Neural crest cell (in vitro differentiated cells): ENCODE results near the gene SLX4IP. TPM values are rescaled to one million over a fixed set of nuclear protein-coding genes. Genes with fewer than 3 reads are reported as not detected.

Experiments
- DNase-seq: peaks from one replicate; pipeline ENCODE4 v3.0.0; 2021; ENCODE audit warnings: low read depth, mixed read lengths, low spot score
- H3K27ac Mint-ChIP-seq: one replicate; pipeline ENCODE4 v1.8.0; 2021; ENCODE audit warnings: mild to moderate bottlenecking, mixed read lengths; ENCODE audit not compliant: unreplicated experiment
- H3K27me3 Mint-ChIP-seq: 2 replicates; pipeline ENCODE4 v1.8.0; 2021; ENCODE audit warnings: low read depth, mild to moderate bottlenecking, mixed read lengths
- H3K36me3 Mint-ChIP-seq: 2 replicates; pipeline ENCODE4 v1.8.0; 2021; ENCODE audit warnings: low read depth, mild to moderate bottlenecking, mixed read lengths
- H3K4me1 Mint-ChIP-seq: 2 replicates; pipeline ENCODE4 v1.8.0; 2021; ENCODE audit warnings: mixed read lengths
- H3K4me3 Mint-ChIP-seq: one replicate; pipeline ENCODE4 v1.8.0; 2021; ENCODE audit warnings: mild to moderate bottlenecking, mixed read lengths
- H3K9me3 Mint-ChIP-seq: 2 replicates; pipeline ENCODE4 v1.8.0; 2021; ENCODE audit warnings: mixed read lengths
- CTCF ChIP-seq: fragments of 200-600 bp; sonication (generic); conservative IDR thresholded peaks from 2 replicates; pipeline ENCODE4 v1.5.0; 2021; ENCODE audit warnings: antibody characterized with exemption, mild to moderate bottlenecking
- total RNA-seq: library from RNA; stranded (reverse); gene quantifications from 2 replicates; pipeline ENCODE4 v1.2.1, GENCODE V29; 2021

SLX4IP gene
- total RNA-seq, 1 donor from 2014 or later = 8.5 TPM

GRCh38 chr20:10646006-10646405 lies 210.9 kb downstream of the SLX4IP start:
- no peak for TF ChIP-seq CTCF

GRCh38 chr20:10646886-10647420 lies 211.8 kb downstream of the SLX4IP start:
- peaks cover 50% of the 10 kb centered on the region for H3K4me1 Mint-ChIP-seq
- H3K27me3 Mint-ChIP-seq = no peaks in the 10 kb centered on the region
- H3K27ac Mint-ChIP-seq = no peak overlapping the region
- H3K4me3 Mint-ChIP-seq = no peak overlapping the region
- no peak for TF ChIP-seq CTCF
- H3K36me3 Mint-ChIP-seq = peaks cover 56% of the 10 kb centered on the region
- no peaks in the 10 kb centered on the region for H3K9me3 Mint-ChIP-seq
- no peak for DNase-seq

More at GRCh38 chr20:10646006-10646405, 210.9 kb downstream of the SLX4IP start:
- Mint-ChIP-seq H3K27ac (peak overlapping the region; percentile 50), H3K4me3 (no peak overlapping the region), H3K9me3 (no peaks in the 10 kb centered on the region), H3K36me3 (peaks cover 64% of the 10 kb centered on the region), H3K27me3 (no peaks in the 10 kb centered on the region), H3K4me1 (peaks cover 50% of the 10 kb centered on the region)
- no peak for DNase-seq

- Mint-ChIP-seq H3K4me1 (peaks cover 54% of the 10 kb centered on the region), H3K27ac (no peak overlapping the region), H3K27me3 (no peaks in the 10 kb centered on the region), H3K36me3 (peaks cover 53% of the 10 kb centered on the region), H3K9me3 (no peaks in the 10 kb centered on the region), H3K4me3 (peak overlapping the region; percentile 3)
- TF ChIP-seq CTCF = peak; percentile 66
- DNase-seq = no peak
These were observed 212.4 kb downstream of the SLX4IP start for GRCh38 chr20:10647471-10647870.

- no peaks in the 10 kb centered on the region for H3K27me3 Mint-ChIP-seq
- peaks cover 59% of the 10 kb centered on the region for H3K4me1 Mint-ChIP-seq
- no peak for TF ChIP-seq CTCF
- H3K9me3 Mint-ChIP-seq = no peaks in the 10 kb centered on the region
- peaks cover 50% of the 10 kb centered on the region for H3K36me3 Mint-ChIP-seq
- no peak for DNase-seq
- peak overlapping the region; percentile 3 for H3K4me3 Mint-ChIP-seq
- peak overlapping the region; percentile 45 for H3K27ac Mint-ChIP-seq
These were observed 212.8 kb downstream of the SLX4IP start for GRCh38 chr20:10647909-10648308.

- Mint-ChIP-seq H3K4me3 (no peak overlapping the region), H3K36me3 (peaks cover 44% of the 10 kb centered on the region), H3K27ac (peak overlapping the region; percentile 68), H3K9me3 (no peaks in the 10 kb centered on the region), H3K27me3 (no peaks in the 10 kb centered on the region), H3K4me1 (peaks cover 61% of the 10 kb centered on the region)
- no peak for TF ChIP-seq CTCF
- DNase-seq = no peak
These were observed 213.5 kb downstream of the SLX4IP start for GRCh38 chr20:10648651-10649050.
